AG04450 (cell line): ENCODE data around the gene KIF26B. TPM values are rescaled to one million over a fixed set of nuclear protein-coding genes. Genes with fewer than 3 reads are reported as not detected.
"Not testable (repeated sequence)": the region's sequence is repeated elsewhere in the genome, so short reads cannot be mapped to it uniquely, and the experiment has no call there.

Experiments
- CTCF ChIA-PET: fragments of 300-600, 350-600 bp; formaldehyde crosslinking; extraction: SDS; loops from one replicate; lab custom pipeline; 2022; ENCODE audit warnings: antibody characterized with exemption, inconsistent platforms; lab: Charles Lee
- POLR2A ChIA-PET: fragments of 350-600 bp; formaldehyde crosslinking; extraction: SDS; loops from one replicate; lab custom pipeline; 2021; ENCODE audit warnings: antibody characterized with exemption, inconsistent platforms; lab: Yijun Ruan, JAX
- DNase-seq: peaks from one replicate; pipeline ENCODE4 v3.0.0-alpha.2; 2011; ENCODE audit warnings: low read depth, low spot score
- H3K27ac ChIP-seq: one replicate; pipeline ENCODE4 v1.5.1; 2012; ENCODE audit warnings: low read depth, low read length, control low read depth
- H3K27me3 ChIP-seq: one replicate; pipeline ENCODE4 v1.6.0; 2012; ENCODE audit warnings: low read length; ENCODE audit not compliant: control insufficient read depth, insufficient read depth
- H3K4me3 ChIP-seq: 2 replicates; pipeline ENCODE4 v1.5.1; 2011; ENCODE audit warnings: mild to moderate bottlenecking, low read depth, low read length, control low read depth
- H3K9me3 ChIP-seq: 2 replicates; pipeline ENCODE4 v1.5.1; 2012; ENCODE audit warnings: low read length; ENCODE audit not compliant: control insufficient read depth, insufficient read depth
- CTCF ChIP-seq: IDR thresholded peaks from 2 replicates; pipeline ENCODE4 v1.5.1; 2011; ENCODE audit warnings: low read depth, low read length, control low read depth, inconsistent platforms
- polyA plus RNA-seq: library from polyadenylated mRNA; depleted of rRNA; stranded (reverse); fragments of >200 nt; gene quantifications from 2 replicates; pipeline ENCODE4 v1.2.3, GENCODE V29; 2011

Gene KIF26B
- polyA plus RNA-seq, 1 experiment, result 2.4 TPM

GRCh38 chr1:245124644-245125043, 30.1 kb upstream of the KIF26B start:
- no peak overlapping the region for H3K27ac ChIP-seq
- POLR2A ChIA-PET, result no interaction called here
- CTCF ChIA-PET, result no interaction called here
- no peak overlapping the region for H3K4me3 ChIP-seq
- no peaks in the 10 kb centered on the region for H3K9me3 ChIP-seq
- TF ChIP-seq CTCF, result no peak
- no peak for DNase-seq
- no peaks in the 10 kb centered on the region for H3K27me3 ChIP-seq

GRCh38 chr1:245126530-245126929, 28.3 kb upstream of the KIF26B start:
- no peak for TF ChIP-seq CTCF
- Histone ChIP-seq H3K9me3 (no peaks in the 10 kb centered on the region), H3K27me3 (no peaks in the 10 kb centered on the region), H3K27ac (no peak overlapping the region), H3K4me3 (no peak overlapping the region)
- POLR2A ChIA-PET, result no interaction called here
- CTCF ChIA-PET, result no interaction called here
- no peak for DNase-seq

- no peaks in the 10 kb centered on the region for H3K9me3 ChIP-seq
- ChIA-PET CTCF (interaction anchor here (0.6 to 0.8 kb wide), 2 partner anchors 24 to 845 kb away, joined by 3 read pairs; no protein-coding TSS in a partner anchor), POLR2A (no interaction called here)
- no peak overlapping the region for H3K4me3 ChIP-seq
- H3K27ac ChIP-seq, result no peak overlapping the region
- no peak for TF ChIP-seq CTCF
- no peaks in the 10 kb centered on the region for H3K27me3 ChIP-seq
- DNase-seq, result no peak
These were observed 26.2 kb upstream of the KIF26B start for GRCh38 chr1:245128381-245129101.

GRCh38 chr1:245129319-245130240, 25.2 kb upstream of the KIF26B start:
- CTCF ChIA-PET, result interaction anchor here (0.6 to 0.8 kb wide), 2 partner anchors 20 to 23 kb away, joined by 3 read pairs; no protein-coding TSS in a partner anchor
- H3K9me3 ChIP-seq, result no peaks in the 10 kb centered on the region
- no peak overlapping the region for H3K27ac ChIP-seq
- POLR2A ChIA-PET, result no interaction called here
- no peaks in the 10 kb centered on the region for H3K27me3 ChIP-seq
- no peak for DNase-seq
- no peak for TF ChIP-seq CTCF
- no peak overlapping the region for H3K4me3 ChIP-seq

GRCh38 chr1:245130281-245131025, 24.3 kb upstream of the KIF26B start:
- H3K4me3 ChIP-seq, POLR2A ChIA-PET, H3K27me3 ChIP-seq, H3K27ac ChIP-seq, DNase-seq, H3K9me3 ChIP-seq: not testable (repeated sequence)
- CTCF ChIA-PET, result interaction anchor here (0.6 kb wide), 1 partner anchor 19 kb away, joined by 3 read pairs; no protein-coding TSS in a partner anchor
